ENCODE results near the gene NF2. TPM values are rescaled to one million over a fixed set of nuclear protein-coding genes. Genes with fewer than 3 reads are reported as not detected.

The NF2 gene
- total and polyA plus RNA-seq, 2 experiments from 2014 or later, result 62.9 to 111 TPM

- H3K79me2 ChIP-seq (ENCODE audit: insufficient read depth), result no peaks in the 10 kb centered on the region
- no peak overlapping the region for H3K4me3 ChIP-seq
- no peaks in the 10 kb centered on the region for H3K9me3 ChIP-seq (ENCODE audit: low read depth)
- no peaks in the 10 kb centered on the region for H3K4me1 ChIP-seq (ENCODE audit: insufficient read depth)
- H3K36me3 ChIP-seq (ENCODE audit: low read depth), result no peaks in the 10 kb centered on the region
- 21 to 28% methylated on average over 15 of the region's 15 CpGs for WGBS, 2 experiments (ENCODE audit: low coverage in 1 of 2, low lambda C conversion rate in 2 of 2, missing lambda C conversion rate in 2 of 2)
- H3K9ac ChIP-seq, result no peak overlapping the region
- H3K9me2 ChIP-seq (ENCODE audit: insufficient read depth), result no peaks in the 10 kb centered on the region
- no peaks in the 10 kb centered on the region for H4K20me1 ChIP-seq (ENCODE audit: insufficient read depth)
- no peak overlapping the region for H3K27ac ChIP-seq
- H3F3A ChIP-seq (ENCODE audit: insufficient read depth), result no peaks in the 10 kb centered on the region
- TF ChIP-seq EZH2phosphoT487 (IDR thresholded peaks at IDR 0.05; ENCODE audit: insufficient read depth, low read depth), result no peak
- no peak for TF ChIP-seq EZH2 (IDR thresholded peaks at IDR 0.05; ENCODE audit: insufficient read depth, poor library complexity, severe bottlenecking)
- no peak for DNase-seq
- no peak overlapping the region for H2AFZ ChIP-seq
- 0 out of 2 replicates have a peak, but pooled peaks cover 1% of the 10 kb centered on the region for H3K27me3 ChIP-seq (replicated peaks; ENCODE audit: insufficient read depth)
- in situ Hi-C loops (cut with MboI), result no loop called here
- H3K4me2 ChIP-seq (ENCODE audit: unreplicated experiment), result no peak overlapping the region
Measured at GRCh38 chr22:29726512-29727130, 123.2 kb downstream of the NF2 start.

- H3K9ac ChIP-seq, result no peak overlapping the region
- H3K27me3 ChIP-seq (replicated peaks; ENCODE audit: insufficient read depth), result no peaks in the 10 kb centered on the region
- DNase-seq, result peak; percentile 52
- H3K4me3 ChIP-seq, result no peak overlapping the region
- H3K4me1 ChIP-seq (ENCODE audit: insufficient read depth), result no peaks in the 10 kb centered on the region
- no peaks in the 10 kb centered on the region for H3K9me2 ChIP-seq (ENCODE audit: insufficient read depth)
- H3K36me3 ChIP-seq (ENCODE audit: low read depth), result no peaks in the 10 kb centered on the region
- no peaks in the 10 kb centered on the region for H4K20me1 ChIP-seq (ENCODE audit: insufficient read depth)
- H3K27ac ChIP-seq, result no peak overlapping the region
- no peaks in the 10 kb centered on the region for H3K79me2 ChIP-seq (ENCODE audit: insufficient read depth)
- 10 to 15% methylated on average over 11 to 16 of the region's 17 CpGs for WGBS, 2 experiments (ENCODE audit: low coverage in 1 of 2, low lambda C conversion rate in 2 of 2, missing lambda C conversion rate in 2 of 2)
- TF ChIP-seq EZH2phosphoT487 (IDR thresholded peaks at IDR 0.05; ENCODE audit: insufficient read depth, low read depth) (no peak), EZH2 (IDR thresholded peaks at IDR 0.05; ENCODE audit: insufficient read depth, poor library complexity, severe bottlenecking) (no peak)
- no peak overlapping the region for H2AFZ ChIP-seq
- in situ Hi-C loops (cut with MboI), result no loop called here
- no peak overlapping the region for H3K4me2 ChIP-seq (ENCODE audit: unreplicated experiment)
- no peaks in the 10 kb centered on the region for H3F3A ChIP-seq (ENCODE audit: insufficient read depth)
- no peaks in the 10 kb centered on the region for H3K9me3 ChIP-seq (ENCODE audit: low read depth)
Measured at GRCh38 chr22:29727131-29727523, 123.7 kb downstream of the NF2 start.

- no peaks in the 10 kb centered on the region for H3K4me1 ChIP-seq (ENCODE audit: insufficient read depth)
- no peaks in the 10 kb centered on the region for H3K9me3 ChIP-seq (ENCODE audit: low read depth)
- H3K4me3 ChIP-seq, result no peak overlapping the region
- H3K4me2 ChIP-seq (ENCODE audit: unreplicated experiment), result no peak overlapping the region
- H4K20me1 ChIP-seq (ENCODE audit: insufficient read depth), result no peaks in the 10 kb centered on the region
- H3K27ac ChIP-seq, result no peak overlapping the region
- no peak for DNase-seq
- no peaks in the 10 kb centered on the region for H3K9me2 ChIP-seq (ENCODE audit: insufficient read depth)
- in situ Hi-C loops (cut with MboI), result no loop called here
- H3F3A ChIP-seq (ENCODE audit: insufficient read depth), result no peaks in the 10 kb centered on the region
- 86 to 98% methylated on average over 9 to 20 of the region's 20 CpGs for WGBS, 2 experiments (ENCODE audit: low coverage in 1 of 2, low lambda C conversion rate in 2 of 2, missing lambda C conversion rate in 2 of 2)
- H3K79me2 ChIP-seq (ENCODE audit: insufficient read depth), result no peaks in the 10 kb centered on the region
- H3K9ac ChIP-seq, result no peak overlapping the region
- no peak overlapping the region for H2AFZ ChIP-seq
- TF ChIP-seq EZH2phosphoT487 (IDR thresholded peaks at IDR 0.05; ENCODE audit: insufficient read depth, low read depth) (no peak), EZH2 (IDR thresholded peaks at IDR 0.05; ENCODE audit: insufficient read depth, poor library complexity, severe bottlenecking) (no peak)
- H3K36me3 ChIP-seq (ENCODE audit: low read depth), result no peaks in the 10 kb centered on the region
- H3K27me3 ChIP-seq (replicated peaks; ENCODE audit: insufficient read depth), result no peaks in the 10 kb centered on the region
Measured at GRCh38 chr22:29729161-29729560, 125.7 kb downstream of the NF2 start.

GRCh38 chr22:29731058-29731850, 127.8 kb downstream of the NF2 start:
- no peaks in the 10 kb centered on the region for H3K4me1 ChIP-seq (ENCODE audit: insufficient read depth)
- no peaks in the 10 kb centered on the region for H4K20me1 ChIP-seq (ENCODE audit: insufficient read depth)
- in situ Hi-C loops (cut with MboI), result no loop called here
- no peak overlapping the region for H3K4me3 ChIP-seq
- H3K4me2 ChIP-seq (ENCODE audit: unreplicated experiment), result no peak overlapping the region
- 83 to 84% methylated on average over 18 of the region's 18 CpGs for WGBS, 2 experiments (ENCODE audit: low coverage in 1 of 2, low lambda C conversion rate in 2 of 2, missing lambda C conversion rate in 2 of 2)
- H3F3A ChIP-seq (ENCODE audit: insufficient read depth), result no peaks in the 10 kb centered on the region
- H3K27ac ChIP-seq, result no peak overlapping the region
- no peaks in the 10 kb centered on the region for H3K27me3 ChIP-seq (replicated peaks; ENCODE audit: insufficient read depth)
- H3K9me2 ChIP-seq (ENCODE audit: insufficient read depth), result no peaks in the 10 kb centered on the region
- no peak for TF ChIP-seq EZH2phosphoT487 (IDR thresholded peaks at IDR 0.05; ENCODE audit: insufficient read depth, low read depth)
- no peak for TF ChIP-seq EZH2 (IDR thresholded peaks at IDR 0.05; ENCODE audit: insufficient read depth, poor library complexity, severe bottlenecking)
- DNase-seq, result no peak
- H2AFZ ChIP-seq, result no peak overlapping the region
- H3K9ac ChIP-seq, result no peak overlapping the region
- no peaks in the 10 kb centered on the region for H3K79me2 ChIP-seq (ENCODE audit: insufficient read depth)
- no peaks in the 10 kb centered on the region for H3K9me3 ChIP-seq (ENCODE audit: low read depth)
- no peaks in the 10 kb centered on the region for H3K36me3 ChIP-seq (ENCODE audit: low read depth)
